Stomach (tissue), 4 donors: Measurements from ENCODE around the gene FXYD3.

Experiments
- POLR2A ChIP-seq, 4 donors: fragments of 450-650 bp; IDR thresholded peaks; one replicate each; pipeline ENCODE4 v1.6.1; 2016; ENCODE audit warnings: antibody characterized with exemption in 4 of 4, control low read depth in 2 of 4, mild to moderate bottlenecking in 1 of 4, moderate library complexity in 1 of 4
- TF ChIP-seq, protein P1 (sequence below), 7 experiments: fragments of 450-650 bp in 4 of 7; fragments of 200-600 bp in 3 of 7; sonication (generic) in 3 of 7; IDR thresholded peaks; one replicate each; pipeline ENCODE4 v1.5.1; 2016 to 2019; ENCODE audit warnings: antibody characterized with exemption in 7 of 7, control low read depth in 2 of 7, mild to moderate bottlenecking in 1 of 7

- TF ChIP-seq, protein P1, sequence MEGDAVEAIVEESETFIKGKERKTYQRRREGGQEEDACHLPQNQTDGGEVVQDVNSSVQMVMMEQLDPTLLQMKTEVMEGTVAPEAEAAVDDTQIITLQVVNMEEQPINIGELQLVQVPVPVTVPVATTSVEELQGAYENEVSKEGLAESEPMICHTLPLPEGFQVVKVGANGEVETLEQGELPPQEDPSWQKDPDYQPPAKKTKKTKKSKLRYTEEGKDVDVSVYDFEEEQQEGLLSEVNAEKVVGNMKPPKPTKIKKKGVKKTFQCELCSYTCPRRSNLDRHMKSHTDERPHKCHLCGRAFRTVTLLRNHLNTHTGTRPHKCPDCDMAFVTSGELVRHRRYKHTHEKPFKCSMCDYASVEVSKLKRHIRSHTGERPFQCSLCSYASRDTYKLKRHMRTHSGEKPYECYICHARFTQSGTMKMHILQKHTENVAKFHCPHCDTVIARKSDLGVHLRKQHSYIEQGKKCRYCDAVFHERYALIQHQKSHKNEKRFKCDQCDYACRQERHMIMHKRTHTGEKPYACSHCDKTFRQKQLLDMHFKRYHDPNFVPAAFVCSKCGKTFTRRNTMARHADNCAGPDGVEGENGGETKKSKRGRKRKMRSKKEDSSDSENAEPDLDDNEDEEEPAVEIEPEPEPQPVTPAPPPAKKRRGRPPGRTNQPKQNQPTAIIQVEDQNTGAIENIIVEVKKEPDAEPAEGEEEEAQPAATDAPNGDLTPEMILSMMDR (IDR thresholded peaks at IDR 0.05) = no peak
- no peak for TF ChIP-seq POLR2A (IDR thresholded peaks at IDR 0.05)
Observed at GRCh38 chr19:35161434-35161743, 45.8 kb downstream of the FXYD3 start.
